Stimulated activated CD8-positive, alpha-beta memory T cell treated with anti-CD3 and anti-CD28 coated beads, Interleukin-7, amount 100 ng/mL, for 4 hours (primary cell): ENCODE data around the gene CDA.
"Not testable (repeated sequence)": the region's sequence is repeated elsewhere in the genome, so short reads cannot be mapped to it uniquely, and the experiment has no call there.

ENCODE experiments used
- DNase-seq, 2 donors: peaks; one replicate each; pipeline ENCODE4 v3.0.0-alpha.2; 2020; ENCODE audit warnings: low read depth in 2 of 2

The CDA gene

DNA sequence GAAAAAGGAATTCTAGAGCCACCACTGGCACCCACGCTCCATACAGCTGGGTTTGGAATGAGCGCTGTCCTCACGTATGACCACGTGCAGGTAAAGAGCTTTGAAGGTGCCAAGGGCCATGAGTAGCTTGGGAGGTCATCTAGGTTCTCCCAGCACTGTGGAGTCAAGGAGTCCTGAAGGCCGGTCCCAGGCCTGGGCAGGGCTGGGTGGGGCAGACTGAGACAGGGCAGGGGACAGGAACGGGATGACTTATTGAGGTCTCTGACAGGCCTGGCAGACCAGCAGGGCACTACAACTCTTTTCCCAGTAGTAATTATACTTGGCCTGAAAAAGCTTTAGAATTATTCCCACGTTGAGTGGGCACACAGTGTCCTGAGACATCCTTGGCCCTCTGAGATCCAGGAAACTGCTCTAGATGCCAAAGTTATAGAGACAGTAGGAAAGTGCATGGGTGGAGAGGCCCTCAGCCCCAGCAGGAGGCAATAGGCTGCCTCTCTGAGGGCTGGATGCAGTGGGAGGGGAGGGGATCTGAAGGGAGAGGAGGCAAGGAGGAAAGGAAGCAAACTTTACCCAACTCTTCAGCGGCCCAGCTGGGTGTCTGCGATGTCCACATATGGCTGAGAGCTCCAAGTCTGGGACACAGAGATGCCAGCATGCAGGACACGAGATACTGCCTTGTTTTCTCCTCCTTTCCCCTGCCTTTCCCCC lies 1.8 kb upstream of the CDA start:
- DNase-seq: no peak

DNA sequence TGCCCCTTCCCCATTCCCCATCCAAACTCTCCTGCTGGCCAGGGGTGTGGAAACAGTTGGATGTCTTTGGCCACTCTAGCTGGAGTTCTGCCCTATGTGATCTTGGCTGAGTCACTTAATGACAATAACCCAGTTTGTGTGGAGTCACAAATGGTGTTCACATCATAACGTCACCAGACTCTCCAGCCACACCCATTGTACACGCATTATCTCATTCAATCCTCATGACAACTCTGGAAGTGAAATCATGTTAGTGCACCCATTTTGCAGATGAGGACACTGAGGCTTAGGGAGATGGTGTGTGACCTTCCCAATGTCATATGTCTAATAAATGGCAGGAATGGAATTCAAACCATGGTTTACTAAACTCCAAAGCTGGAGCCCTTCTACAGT lies 1.2 kb upstream of the CDA start:
- no peak for DNase-seq

DNA sequence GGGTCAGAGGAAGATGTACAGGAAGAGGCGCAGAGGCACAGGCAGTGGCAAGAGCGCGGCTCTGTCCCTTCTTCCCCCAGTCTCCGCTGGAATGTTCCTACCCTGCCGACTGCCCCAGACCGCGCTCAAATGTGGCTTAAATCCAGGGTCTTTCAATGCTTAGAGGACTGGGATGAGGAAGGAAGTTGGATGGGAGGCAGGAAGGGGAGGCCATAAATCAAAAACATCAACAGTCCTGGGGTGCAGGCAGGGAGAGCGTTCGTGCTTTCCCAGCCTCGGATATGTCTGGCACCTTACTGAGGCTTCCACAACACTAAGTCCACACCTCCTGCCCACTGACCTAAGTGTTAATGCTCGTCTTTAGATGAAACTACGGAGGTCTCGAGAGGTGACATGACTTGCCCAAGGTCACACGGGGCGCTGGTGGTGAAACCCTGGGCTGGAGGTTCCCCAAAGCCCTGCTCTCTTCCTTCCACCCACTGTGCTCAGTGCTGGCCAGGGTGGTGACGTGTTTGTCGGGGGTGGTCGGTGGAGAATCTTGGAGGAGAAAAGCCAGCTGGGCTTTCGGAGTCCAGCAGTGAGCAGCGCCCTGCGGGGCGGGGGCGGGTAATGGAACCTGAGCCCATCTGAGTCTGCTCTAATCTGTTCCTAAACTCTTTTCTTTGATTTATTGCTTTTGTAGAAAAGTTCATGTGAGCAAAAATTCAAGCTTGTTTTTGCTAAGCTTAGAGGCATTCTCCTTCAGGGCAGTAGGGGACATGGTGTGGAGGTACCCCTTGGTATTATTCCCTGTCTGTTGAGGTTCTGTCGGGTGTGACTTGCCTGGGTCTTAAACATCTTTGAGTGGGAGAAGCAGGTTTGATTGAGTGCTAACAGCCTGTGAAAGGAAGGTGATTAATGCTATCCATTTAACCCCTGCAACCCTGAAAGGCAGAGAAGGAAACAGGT lies 708 bp downstream of the CDA start:
- no peak for DNase-seq

DNA sequence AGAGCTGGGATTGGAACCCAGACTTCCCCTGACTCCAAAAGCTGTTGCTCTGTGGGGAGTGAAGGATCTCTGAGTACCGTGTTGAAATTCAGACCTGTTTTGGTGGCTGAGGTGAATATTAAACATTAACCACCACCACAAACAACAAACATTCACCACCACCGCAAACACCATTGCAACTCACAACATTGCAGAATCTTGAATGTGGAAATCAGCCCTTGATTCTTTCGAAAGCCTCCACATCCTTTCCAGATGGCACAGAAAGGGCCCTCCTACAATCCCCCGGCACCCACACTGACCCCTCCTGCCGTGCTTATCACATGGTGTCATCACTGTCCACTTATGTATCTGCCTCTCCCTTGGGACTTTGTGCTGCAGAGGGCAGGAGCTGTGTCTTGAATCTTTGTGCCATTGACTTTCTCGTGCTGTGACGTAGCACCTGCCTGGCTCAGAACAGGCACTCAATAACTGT lies 1.4 kb downstream of the CDA start:
- no peak for DNase-seq

DNA sequence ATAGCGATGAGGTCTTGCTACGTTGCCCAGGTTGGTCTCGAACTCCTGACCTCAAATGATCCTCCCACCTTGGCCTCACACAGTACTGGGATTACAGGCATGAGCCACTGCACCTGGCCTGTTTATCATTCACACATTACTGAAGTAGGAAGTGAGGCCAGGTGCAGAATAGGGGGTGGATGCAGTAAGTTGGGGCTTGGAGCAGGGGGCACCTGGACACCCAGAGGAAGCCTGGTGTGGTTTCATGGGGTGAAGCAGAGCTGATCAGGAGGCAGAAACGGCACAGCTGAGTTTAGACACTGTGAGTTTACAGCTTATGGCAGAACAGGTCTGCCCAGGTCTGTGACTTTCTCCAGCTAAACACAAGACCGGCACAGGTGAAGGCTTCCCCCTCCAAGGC lies 4.9 kb downstream of the CDA start:
- DNase-seq: no peak

DNA sequence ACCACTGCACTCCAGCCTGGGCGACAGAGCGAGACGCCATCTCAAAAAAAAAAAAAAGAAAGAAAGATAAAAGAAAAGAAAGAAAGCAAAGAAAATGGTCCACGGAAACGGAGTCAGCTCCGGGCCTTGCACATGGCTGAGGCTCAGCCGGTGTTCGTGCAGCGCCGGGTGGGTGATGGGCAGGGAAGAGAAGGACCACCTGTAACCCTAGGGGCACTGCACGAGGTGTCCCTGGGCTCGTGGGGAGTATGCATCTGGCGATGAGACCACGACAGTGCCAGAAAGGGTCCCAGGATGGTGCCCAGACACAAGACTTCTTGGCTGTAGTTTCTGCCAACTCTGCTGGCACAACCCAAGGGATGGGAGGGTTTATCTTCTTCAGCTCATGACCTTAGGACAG lies 5.8 kb downstream of the CDA start:
- no peak for DNase-seq

DNA sequence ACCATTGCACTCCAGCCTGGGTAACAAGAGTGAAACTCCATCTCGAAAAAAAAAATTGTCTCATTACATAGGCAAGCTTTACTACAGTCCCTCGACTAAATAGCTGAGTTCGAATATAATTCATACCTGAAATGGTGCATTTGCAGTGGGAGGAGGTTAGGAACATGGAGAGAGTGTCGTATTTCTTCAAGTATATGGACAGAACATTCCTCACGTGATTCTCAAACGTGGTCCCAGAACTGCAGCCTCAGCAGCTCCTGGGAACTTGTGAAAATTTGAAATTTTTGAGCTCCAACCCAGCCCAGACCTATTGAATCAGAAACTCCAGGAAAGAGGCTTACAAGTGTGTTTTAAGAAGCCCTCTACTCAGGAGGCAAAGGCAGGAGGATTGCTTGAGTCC lies 7.2 kb downstream of the CDA start:
- DNase-seq: no peak

DNA sequence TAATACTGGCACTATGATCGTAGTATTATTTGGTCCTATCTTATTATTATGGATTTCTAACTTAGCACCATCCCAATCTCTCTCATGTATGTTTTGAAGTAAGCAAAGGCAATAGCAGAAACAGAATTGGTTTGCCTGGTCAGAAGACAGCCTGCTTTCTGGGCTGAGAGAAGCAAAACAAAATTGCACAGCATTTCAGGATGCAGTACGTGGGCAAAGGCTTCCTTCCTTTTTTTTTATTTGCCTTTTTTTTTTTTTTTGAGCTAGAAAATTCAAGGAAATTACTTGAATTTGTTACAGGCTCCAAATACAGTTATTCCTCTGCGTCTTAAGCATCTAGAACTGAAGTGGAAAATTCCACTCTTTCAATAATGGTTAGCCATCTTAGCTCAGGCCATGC lies 8.8 kb downstream of the CDA start:
- no peak for DNase-seq

DNA sequence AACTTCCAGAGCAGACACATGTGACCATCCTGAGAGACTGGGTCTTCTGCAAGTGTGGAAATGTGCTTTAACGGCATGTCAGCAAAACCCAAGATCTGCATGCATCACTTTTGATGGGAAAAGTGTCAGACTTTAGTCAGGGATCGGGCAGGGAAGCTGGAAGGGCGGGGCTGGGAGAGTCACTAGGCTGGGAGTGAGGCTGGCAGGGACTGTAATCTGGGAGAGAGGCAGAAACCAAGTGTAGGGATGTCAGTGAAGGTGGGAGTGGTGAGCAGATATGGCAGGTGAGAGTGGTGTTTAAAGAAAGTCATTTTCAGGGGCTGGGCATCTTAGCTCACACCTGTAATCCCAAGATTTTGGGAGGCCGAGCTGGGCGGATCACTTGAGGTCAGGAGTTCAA lies 11.3 kb downstream of the CDA start:
- no peak for DNase-seq

DNA sequence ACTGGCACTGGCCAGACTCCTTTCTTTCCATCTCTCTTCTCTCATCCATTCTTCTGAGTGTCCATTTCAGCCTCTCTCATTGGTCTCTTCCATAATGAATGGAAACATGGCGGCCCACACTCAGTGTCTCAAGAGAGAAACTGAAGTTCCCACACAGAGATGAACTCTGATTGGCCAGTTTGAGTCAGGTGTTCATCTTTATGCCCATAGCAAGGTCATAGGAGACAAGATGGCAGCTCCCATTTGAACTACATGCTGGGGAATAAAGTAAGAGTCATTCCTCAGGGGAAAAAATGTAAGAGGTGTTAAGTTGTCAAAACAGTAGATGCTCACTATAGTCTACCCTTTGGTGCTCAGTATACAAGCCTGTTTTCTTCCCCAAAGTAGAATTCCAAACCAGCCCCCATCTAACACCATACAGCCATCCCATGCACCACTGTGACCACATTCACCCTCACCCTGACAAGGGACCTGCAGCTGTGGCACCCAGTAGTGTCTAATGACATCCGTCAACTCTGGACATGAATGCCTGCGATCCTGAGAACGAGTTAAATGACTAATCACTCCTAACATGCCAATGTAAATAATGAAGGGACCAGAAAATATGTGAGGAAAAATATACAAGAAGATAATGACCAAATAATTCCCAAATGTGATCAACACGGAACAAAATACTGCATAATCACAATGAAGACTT lies 12.4 kb downstream of the CDA start:
- DNase-seq: no peak

DNA sequence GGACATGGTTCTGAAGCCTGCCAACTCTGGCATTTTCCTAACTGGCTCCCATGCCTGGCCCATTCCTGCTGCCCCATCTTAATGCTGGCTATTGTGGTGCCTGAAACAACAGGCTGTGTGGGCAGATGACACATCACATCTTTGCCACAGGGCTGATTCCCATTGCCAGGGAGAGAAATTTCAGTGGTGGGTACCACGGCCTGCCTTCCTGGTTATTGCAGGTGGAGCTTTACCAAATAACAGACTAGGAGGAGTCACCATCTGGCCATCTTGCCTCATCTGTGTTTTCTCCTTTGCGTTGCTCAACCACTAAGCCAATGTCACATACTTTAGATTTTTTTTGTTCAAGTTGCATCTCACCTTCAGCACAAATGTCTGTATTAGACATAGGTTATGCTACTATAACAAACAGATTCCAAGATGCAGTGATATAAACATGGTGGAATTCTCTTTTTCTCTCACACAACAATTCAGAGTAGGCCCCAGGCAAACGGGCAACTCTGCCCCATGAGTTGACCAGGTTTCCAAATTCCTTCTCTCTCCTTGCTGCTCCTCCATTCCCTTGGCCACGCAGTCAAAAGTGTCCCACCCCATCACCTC lies 14.1 kb downstream of the CDA start:
- no peak for DNase-seq

DNA sequence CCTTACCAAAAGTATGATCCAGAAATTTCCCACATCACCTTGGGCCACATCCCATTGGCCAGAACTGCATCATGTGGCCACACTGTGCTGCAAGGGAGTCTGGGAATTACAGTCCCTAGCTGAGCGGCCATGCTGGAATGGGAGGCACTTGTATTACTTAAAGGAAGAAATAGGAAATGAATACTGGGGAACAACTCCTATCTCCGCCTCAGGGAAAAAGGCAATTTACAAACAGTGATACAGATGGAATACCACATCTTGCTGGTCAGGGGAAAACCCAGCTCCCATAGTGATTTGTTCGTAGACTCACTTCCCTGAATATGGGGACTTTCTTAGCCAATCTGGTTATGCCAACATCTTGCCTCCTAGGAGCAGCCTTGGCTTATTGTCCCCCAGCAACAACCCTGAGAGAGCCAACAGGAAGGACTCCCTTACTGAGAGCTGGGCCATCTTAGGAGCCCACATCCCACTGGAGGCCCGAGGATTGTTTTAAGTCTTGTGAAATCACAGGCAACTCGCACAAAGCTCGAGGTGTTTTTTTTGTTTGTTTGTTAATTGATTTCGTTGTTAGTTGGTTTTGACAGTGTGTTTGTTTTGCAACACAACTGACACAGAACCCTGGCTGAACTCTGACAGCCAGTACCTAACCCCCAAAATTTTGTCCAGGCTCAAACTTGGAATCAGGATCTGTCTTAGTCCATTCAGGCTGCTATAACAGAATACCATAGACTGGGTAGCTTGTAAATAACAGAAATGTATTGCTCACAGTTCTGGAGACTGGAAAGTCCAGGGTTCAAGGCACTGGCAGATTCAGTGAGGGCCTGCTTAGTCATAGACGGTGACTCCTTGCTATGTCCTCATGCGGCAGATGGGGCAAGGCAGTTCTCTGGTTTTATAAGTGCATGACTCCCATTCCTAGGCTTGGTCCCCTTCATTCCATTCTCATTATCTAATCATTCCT lies 14.9 kb downstream of the CDA start:
- no peak for DNase-seq

DNA sequence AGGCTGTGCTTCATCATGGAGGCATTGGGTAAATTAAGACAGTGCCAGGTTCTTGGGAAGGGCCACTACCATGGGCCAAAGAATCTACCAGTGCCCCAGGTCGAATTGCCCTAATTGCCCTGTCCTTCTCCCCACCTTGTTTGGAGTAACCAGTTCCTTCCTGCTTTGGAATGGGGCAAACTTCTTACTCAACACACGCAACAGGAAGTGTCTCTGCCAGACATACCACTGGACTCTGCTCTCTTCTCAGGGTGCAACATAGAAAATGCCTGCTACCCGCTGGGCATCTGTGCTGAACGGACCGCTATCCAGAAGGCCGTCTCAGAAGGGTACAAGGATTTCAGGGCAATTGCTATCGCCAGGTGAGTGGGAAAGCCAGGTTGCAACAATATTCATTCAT lies 15.8 kb downstream of the CDA start:
- no peak for DNase-seq

DNA sequence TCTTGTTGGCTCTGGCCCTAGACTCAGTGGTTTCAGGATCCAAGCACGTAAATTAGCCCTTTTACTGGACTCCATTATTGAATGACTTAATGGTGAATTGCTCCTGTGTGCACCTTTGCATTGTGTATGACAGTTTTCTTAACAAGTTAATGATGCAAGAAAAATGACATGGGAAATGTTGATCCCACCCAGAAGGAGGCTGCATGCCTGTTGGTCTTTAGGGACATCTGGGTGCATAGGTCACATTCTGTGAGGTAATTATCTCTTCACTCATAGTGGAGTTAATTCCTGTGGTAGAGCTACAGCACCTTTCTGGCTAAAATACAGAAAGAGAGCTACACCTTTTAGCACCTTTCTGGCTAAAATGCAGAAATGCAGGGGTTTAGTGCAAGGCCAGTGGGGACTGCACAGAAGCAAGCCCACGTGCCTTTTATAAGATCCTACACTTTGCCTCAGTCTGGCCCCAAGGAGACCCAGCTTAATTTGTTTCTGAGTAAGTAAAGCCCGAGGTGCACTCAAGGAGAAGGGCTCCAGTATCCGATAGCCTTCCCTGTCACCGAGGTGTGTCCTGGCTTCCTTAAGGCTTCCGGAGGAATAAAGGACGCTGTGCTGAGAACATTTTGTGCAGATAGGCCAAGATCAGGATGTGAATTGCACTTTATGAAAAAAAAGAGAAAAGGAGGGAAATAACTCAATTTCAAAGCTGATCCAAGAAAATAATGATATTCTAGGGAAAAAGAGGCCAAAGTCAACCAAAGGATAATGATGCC lies 18.1 kb downstream of the CDA start:
- DNase-seq: not testable (repeated sequence)

DNA sequence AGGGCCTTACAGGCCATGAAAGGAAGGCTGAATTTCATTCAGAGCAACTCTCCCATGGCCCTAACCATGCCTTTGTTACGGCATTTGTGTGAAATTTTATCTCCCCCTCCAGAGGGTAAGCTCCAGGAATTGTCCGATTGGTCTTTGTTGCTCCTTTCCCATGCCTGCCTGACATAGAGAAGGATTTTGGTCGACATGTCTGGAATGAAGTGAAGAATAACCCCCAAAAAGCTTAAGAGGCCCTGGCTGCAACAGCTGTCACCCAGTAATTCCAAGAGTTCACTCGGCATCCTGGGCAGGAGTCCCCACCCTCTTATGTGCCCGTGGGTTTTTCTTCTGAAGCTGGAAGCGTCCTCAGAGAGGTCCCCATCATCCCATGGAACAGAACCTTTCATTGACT lies 20.6 kb downstream of the CDA start:
- DNase-seq: no peak

DNA sequence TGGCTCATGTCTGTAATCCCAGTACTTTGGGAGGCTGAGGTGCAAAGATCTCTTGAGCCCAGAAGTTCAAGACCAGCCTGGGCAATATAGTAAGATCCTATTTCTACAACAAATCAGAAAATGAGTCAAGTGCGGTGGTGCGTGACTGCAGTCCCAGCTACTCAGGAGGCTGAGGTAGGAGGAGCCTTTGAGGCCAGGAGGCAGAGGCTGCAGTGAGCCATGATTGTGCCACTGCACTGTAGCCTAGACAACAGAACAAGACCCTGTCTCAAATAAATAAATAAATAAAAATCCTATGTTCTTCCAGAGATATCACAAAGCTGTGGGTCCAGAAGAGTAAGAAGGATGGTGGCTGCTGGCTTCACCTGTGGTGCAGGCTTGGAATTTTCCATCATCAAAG lies 22.1 kb downstream of the CDA start:
- no peak for DNase-seq

DNA sequence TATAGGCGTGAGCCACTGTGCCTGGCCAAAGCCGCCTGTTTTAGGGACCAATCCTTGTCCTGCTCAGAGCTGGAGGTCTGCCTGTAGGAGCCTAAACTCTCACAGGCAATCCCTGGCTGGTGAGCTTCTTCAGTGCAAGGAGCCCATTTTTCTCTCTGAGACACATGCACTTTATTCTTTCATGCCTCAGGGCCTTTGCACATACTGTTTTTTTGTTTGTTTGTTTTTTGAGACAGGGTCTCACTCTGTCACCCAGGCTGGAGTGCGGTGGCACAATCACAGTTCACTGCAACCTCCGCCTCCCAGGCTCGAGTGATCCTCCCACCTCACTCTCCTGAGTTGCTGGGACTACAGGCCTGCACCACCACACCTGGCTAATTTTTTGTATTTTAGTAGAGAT lies 22.8 kb downstream of the CDA start:
- DNase-seq: no peak

DNA sequence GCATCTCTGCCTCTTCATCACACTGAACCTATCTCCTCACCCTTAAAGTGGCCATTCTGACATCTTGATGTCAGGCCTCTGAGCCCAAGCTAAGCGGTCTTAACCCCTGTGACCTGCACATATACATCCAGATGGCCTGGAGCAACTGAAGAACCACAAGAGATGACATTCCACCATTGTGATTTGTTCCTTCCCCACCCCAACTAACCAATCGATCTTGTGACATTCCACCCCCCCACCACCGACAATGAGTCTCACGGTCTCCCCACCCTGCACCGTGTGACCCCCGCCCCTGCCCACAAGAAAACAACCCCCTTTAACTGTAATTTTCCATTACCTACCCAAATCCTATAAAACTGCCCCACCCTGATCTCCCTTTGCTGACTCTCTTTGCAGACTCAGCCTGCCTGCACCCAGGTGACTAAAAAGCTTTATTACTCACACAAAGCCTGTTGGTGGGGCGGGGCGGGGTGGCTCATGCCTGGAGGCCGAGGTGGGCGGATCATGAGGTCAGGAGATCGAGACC lies 23.4 kb downstream of the CDA start:
- DNase-seq: no peak

DNA sequence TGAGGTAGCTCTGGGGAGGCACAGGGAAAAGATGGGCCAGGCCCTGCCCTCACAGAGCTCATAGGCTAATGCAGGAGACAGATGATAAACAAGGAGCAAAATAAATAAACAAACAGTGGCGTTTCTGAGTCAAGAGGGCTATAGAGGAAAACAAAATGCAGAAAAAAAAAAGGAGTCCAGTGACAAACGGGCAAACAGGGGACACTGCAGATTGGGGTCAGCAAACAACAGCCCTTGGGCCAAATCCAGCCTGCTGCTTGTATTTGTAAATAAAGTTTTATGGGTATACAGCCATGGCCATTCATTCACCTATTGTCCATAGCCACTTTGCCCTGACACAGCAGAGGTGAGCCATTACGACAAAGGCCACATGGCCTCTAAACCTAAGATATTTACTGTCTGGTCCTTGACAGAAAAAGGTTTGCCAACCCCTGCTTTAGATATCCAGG lies 25.3 kb downstream of the CDA start:
- DNase-seq: no peak
